GM23338 (cell line): Measurements from ENCODE around the gene HTRA1.

Source experiments
- POLR2AphosphoS5 ChIP-seq: IDR thresholded peaks from 2 replicates; pipeline ENCODE4 v1.6.1; 2016; ENCODE audit warnings: antibody characterized with exemption, low read depth
- TF ChIP-seq, protein P1 (sequence below), 2 experiments: fragments of 200-600 bp in 1 of 2; sonication (generic) in 1 of 2; conservative IDR thresholded peaks; 2 replicates each; pipeline versions ENCODE4 v1.5.1 to v1.6.1; 2016 to 2017; ENCODE audit warnings: antibody characterized with exemption in 2 of 2, low read depth in 2 of 2, mild to moderate bottlenecking in 2 of 2, moderate library complexity in 1 of 2

DNA sequence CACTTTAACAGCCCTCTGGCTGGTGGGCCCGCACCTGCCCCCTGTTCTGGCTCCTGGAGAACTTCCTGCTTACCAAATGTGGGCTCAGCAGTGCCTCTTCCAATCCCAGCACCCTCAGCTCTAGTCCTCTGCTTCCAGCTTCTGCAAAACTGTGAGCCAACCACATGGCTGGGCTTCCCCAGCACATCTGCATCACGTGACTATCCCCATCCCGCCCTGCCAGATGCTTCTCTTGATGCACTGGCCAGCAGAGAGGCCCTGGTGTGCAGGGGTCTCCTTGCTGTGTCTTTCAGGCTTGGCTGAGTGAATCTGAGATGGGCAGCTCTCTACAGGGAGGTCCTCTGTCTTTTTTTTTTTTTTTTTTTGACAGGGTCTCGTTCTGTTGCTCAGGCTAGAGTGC, 55.4 kb downstream of the HTRA1 start:
- TF ChIP-seq, protein P1, sequence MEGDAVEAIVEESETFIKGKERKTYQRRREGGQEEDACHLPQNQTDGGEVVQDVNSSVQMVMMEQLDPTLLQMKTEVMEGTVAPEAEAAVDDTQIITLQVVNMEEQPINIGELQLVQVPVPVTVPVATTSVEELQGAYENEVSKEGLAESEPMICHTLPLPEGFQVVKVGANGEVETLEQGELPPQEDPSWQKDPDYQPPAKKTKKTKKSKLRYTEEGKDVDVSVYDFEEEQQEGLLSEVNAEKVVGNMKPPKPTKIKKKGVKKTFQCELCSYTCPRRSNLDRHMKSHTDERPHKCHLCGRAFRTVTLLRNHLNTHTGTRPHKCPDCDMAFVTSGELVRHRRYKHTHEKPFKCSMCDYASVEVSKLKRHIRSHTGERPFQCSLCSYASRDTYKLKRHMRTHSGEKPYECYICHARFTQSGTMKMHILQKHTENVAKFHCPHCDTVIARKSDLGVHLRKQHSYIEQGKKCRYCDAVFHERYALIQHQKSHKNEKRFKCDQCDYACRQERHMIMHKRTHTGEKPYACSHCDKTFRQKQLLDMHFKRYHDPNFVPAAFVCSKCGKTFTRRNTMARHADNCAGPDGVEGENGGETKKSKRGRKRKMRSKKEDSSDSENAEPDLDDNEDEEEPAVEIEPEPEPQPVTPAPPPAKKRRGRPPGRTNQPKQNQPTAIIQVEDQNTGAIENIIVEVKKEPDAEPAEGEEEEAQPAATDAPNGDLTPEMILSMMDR (conservative IDR thresholded peaks at IDR 0.05; ENCODE audit: low read depth in 2 of 2), result no peak
- TF ChIP-seq POLR2AphosphoS5, result no peak
